PC-3 (cell line): ENCODE data around the gene ARMC3. TPM values are rescaled to one million over a fixed set of nuclear protein-coding genes. Genes with fewer than 3 reads are reported as not detected.

Experiments
- ATAC-seq: fragments of 200-7000 bp; cut with Tn5 transposase; 2 replicates; pipeline ENCODE4 v1.9.1; 2020; ENCODE audit warnings: mild to moderate bottlenecking, moderate library complexity
- BruUV-seq: library from RNA; stranded (reverse); fragments of 400-500 nt; replicated peaks from 2 replicates; lab custom pipeline; 2021; lab: Mats Ljungman, UMichigan
- CTCF ChIA-PET: fragments of 300-600 bp; sonication (Branson Sonifier 250); formaldehyde crosslinking; loops from one replicate; lab custom pipeline; 2022; ENCODE audit warnings: antibody characterized with exemption; lab: Charles Lee
- POLR2A ChIA-PET: fragments of 300-600 bp; sonication (Branson Sonifier 250); formaldehyde crosslinking; loops from one replicate; lab custom pipeline; 2022; ENCODE audit warnings: antibody characterized with exemption; ENCODE audit not compliant: unreplicated experiment; lab: Charles Lee
- DNase-seq: peaks from one replicate; pipeline ENCODE4 v3.0.0-alpha.2; 2015
- H2AFZ ChIP-seq: fragments of 300-600 bp; sonication (generic); 2 replicates; pipeline ENCODE4 v1.6.0; 2016; ENCODE audit warnings: antibody characterized with exemption, low read length
- H3F3A ChIP-seq: fragments of 300-600 bp; sonication (generic); one replicate; pipeline ENCODE4 v1.6.0; 2017; ENCODE audit warnings: antibody characterized with exemption, low read length, control low read depth, mild to moderate bottlenecking; ENCODE audit not compliant: unreplicated experiment
- H3K27ac ChIP-seq: fragments of 300-600 bp; sonication (generic); 2 replicates; pipeline ENCODE4 v1.5.1; 2016; ENCODE audit warnings: mild to moderate bottlenecking, low read length
- H3K27me3 ChIP-seq: fragments of 300-600 bp; sonication (generic); 2 replicates; pipeline ENCODE4 v1.6.1; 2016; ENCODE audit warnings: low read length, mixed read lengths
- H3K36me3 ChIP-seq: fragments of 300-600 bp; sonication (generic); 2 replicates; pipeline ENCODE4 v1.6.1; 2016; ENCODE audit warnings: low read depth, mixed run types, low read length, mixed read lengths
- H3K4me1 ChIP-seq: fragments of 300-600 bp; sonication (generic); 2 replicates; pipeline ENCODE4 v1.5.1; 2016; ENCODE audit warnings: low read length; ENCODE audit not compliant: insufficient read depth
- H3K4me2 ChIP-seq: fragments of 300-600 bp; sonication (generic); 2 replicates; pipeline ENCODE4 v1.6.0; 2016; ENCODE audit warnings: low read length
- H3K4me3 ChIP-seq: fragments of 300-600 bp; sonication (generic); 2 replicates; pipeline ENCODE4 v1.5.1; 2016; ENCODE audit warnings: mild to moderate bottlenecking, low read length, mixed read lengths
- H3K79me2 ChIP-seq: fragments of 300-600 bp; sonication (generic); 2 replicates; pipeline ENCODE4 v1.6.1; 2017; ENCODE audit warnings: low read length, mixed read lengths
- H3K9ac ChIP-seq: fragments of 300-600 bp; sonication (generic); 2 replicates; pipeline ENCODE4 v1.6.0; 2016; ENCODE audit warnings: mild to moderate bottlenecking, low read length
- H3K9me2 ChIP-seq: fragments of 300-600 bp; sonication (generic); replicated peaks from 2 replicates; pipeline ENCODE4 v1.6.1; 2016; ENCODE audit warnings: mixed run types, low read length, mixed read lengths
- H3K9me3 ChIP-seq: fragments of 300-600 bp; sonication (generic); 2 replicates; pipeline ENCODE4 v1.6.1; 2016; ENCODE audit warnings: low read length, mixed read lengths
- H4K20me1 ChIP-seq: fragments of 300-600 bp; sonication (generic); 2 replicates; pipeline ENCODE4 v1.6.1; 2016; ENCODE audit warnings: low read length, mixed read lengths
- EZH2 ChIP-seq: fragments of 300-600 bp; sonication (generic); IDR thresholded peaks from one replicate; pipeline ENCODE4 v1.6.1; 2017; ENCODE audit warnings: antibody characterized with exemption, mild to moderate bottlenecking, low read length; ENCODE audit not compliant: unreplicated experiment
- EZH2phosphoT487 ChIP-seq: fragments of 300-600 bp; sonication (generic); IDR thresholded peaks from 2 replicates; pipeline ENCODE4 v1.6.1; 2018; ENCODE audit warnings: mild to moderate bottlenecking, antibody characterized with exemption, low read length, borderline replicate concordance
- intact Hi-C: fragments of 100-400 bp; cut with micrococcal nuclease; formaldehyde crosslinking; loops from 2 replicates; pipeline ENCODE4 v1.9.0; 2023
- total RNA-seq: library from RNA; depleted of rRNA; stranded (reverse); fragments of >200 nt; gene quantifications from 2 replicates; pipeline ENCODE4 v1.2.3, GENCODE V29; 2014
- TF ChIP-seq, protein P1 (sequence below): fragments of 300-600 bp; sonication (generic); conservative IDR thresholded peaks from 2 replicates; pipeline ENCODE4 v1.5.1; 2017; ENCODE audit warnings: antibody characterized with exemption, low read depth, mild to moderate bottlenecking, low read length

ARMC3 gene
- total RNA-seq, 1 experiment from 2014 or later, result 0.18 TPM

DNA sequence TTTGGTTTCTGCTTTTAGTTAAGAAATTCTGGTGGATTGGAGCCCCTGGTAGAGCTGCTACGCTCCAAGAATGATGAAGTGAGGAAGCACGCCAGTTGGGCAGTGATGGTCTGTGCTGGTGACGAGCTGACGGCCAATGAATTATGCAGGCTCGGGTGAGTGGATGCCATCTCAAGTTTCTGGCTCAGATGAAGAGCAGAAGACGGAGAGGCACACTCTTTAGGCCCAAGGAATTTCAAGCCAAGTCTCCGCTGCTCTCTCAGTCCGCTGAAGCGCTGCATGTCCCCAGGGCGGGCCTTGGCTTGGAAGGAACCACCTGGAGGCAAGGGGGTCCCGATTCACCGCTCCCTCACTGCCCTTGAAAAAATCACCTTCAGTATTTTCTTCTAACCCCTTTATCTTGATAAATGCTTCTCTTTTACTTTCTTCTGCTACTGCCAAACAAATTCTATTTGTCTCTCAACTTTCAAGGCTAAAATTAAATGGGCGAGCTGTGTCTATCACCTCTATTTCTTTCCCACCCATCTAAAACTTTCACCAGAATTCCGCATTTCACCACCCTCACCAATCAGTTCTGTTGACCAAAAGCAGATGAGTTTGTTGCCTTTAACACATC is 74.2 kb downstream of the ARMC3 start:
- ChIA-PET POLR2A (no interaction called here), CTCF (no interaction called here)
- no TSS peak for BruUV-seq
- H3K4me2 ChIP-seq, result no peak overlapping the region
- H3K27ac ChIP-seq, result no peak overlapping the region
- DNase-seq (no peak), ATAC-seq (no peak)
- no peak overlapping the region for H2AFZ ChIP-seq
- no peaks in the 10 kb centered on the region for H3F3A ChIP-seq
- intact Hi-C loops, result no loop called here
- H3K9me3 ChIP-seq, result no peaks in the 10 kb centered on the region
- no peak for TF ChIP-seq EZH2
- TF ChIP-seq, protein P1, sequence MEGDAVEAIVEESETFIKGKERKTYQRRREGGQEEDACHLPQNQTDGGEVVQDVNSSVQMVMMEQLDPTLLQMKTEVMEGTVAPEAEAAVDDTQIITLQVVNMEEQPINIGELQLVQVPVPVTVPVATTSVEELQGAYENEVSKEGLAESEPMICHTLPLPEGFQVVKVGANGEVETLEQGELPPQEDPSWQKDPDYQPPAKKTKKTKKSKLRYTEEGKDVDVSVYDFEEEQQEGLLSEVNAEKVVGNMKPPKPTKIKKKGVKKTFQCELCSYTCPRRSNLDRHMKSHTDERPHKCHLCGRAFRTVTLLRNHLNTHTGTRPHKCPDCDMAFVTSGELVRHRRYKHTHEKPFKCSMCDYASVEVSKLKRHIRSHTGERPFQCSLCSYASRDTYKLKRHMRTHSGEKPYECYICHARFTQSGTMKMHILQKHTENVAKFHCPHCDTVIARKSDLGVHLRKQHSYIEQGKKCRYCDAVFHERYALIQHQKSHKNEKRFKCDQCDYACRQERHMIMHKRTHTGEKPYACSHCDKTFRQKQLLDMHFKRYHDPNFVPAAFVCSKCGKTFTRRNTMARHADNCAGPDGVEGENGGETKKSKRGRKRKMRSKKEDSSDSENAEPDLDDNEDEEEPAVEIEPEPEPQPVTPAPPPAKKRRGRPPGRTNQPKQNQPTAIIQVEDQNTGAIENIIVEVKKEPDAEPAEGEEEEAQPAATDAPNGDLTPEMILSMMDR, result no peak
- no peak for TF ChIP-seq EZH2phosphoT487
- no peak overlapping the region for H3K9ac ChIP-seq
- H3K36me3 ChIP-seq, result no peaks in the 10 kb centered on the region
- H3K4me3 ChIP-seq, result no peak overlapping the region
- H3K79me2 ChIP-seq, result no peaks in the 10 kb centered on the region
- peaks cover 12% of the 10 kb centered on the region; the same call in 1 of the 2 replicates for H3K27me3 ChIP-seq
- H3K9me2 ChIP-seq, result no peaks in the 10 kb centered on the region
- H3K4me1 ChIP-seq, result no peaks in the 10 kb centered on the region
- H4K20me1 ChIP-seq, result no peaks in the 10 kb centered on the region

DNA sequence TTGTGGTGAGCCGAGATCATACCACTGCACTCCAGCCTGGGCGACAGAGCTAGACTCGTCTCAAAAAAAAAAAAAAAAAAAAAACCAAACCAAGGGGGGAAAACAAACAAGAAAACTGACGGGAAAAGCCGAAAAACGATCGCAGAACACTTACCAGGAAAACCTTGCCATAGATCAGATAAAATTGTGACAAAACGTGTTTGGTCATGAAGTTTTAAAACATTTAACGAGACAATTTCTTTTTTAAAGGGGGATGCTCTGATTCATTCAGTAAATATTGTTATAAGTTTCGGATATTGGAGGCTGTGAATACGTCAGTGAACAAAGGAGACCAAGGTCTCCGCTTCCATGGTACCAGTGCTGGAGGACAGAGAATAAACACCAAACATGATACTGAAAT is 77.3 kb downstream of the ARMC3 start:
- intact Hi-C loops, result loop anchor here (5.0 kb wide), 1 partner anchor 42 kb away; no protein-coding TSS in a partner anchor
- Histone ChIP-seq H3K79me2 (no peaks in the 10 kb centered on the region), H3K4me1 (no peaks in the 10 kb centered on the region), H3F3A (no peaks in the 10 kb centered on the region), H3K4me2 (peak overlapping the region; percentile 69), H3K36me3 (no peaks in the 10 kb centered on the region), H3K9ac (no peak overlapping the region), H3K9me2 (no peaks in the 10 kb centered on the region), H3K4me3 (peak overlapping the region; percentile 52; the same call in 1 of the 2 replicates), H3K27me3 (peaks cover 12% of the 10 kb centered on the region; the same call in 1 of the 2 replicates), H2AFZ (0 out of 2 replicates have a peak overlapping the region, but pooled peaks have one; percentile 52), H3K9me3 (no peaks in the 10 kb centered on the region), H4K20me1 (no peaks in the 10 kb centered on the region), H3K27ac (no peak overlapping the region)
- DNase-seq (peak; percentile 61), ATAC-seq (peak; percentile 79)
- TF ChIP-seq EZH2, result no peak
- TF ChIP-seq EZH2phosphoT487, result no peak
- TF ChIP-seq, protein P1, result no peak
- CTCF ChIA-PET, result interaction anchor here (0.6 kb wide), 1 partner anchor 1726 kb away, joined by 7 read pairs; no protein-coding TSS in a partner anchor
- POLR2A ChIA-PET, result no interaction called here
- no TSS peak for BruUV-seq
